ENCODE results near the gene TRABD2B.

DNA sequence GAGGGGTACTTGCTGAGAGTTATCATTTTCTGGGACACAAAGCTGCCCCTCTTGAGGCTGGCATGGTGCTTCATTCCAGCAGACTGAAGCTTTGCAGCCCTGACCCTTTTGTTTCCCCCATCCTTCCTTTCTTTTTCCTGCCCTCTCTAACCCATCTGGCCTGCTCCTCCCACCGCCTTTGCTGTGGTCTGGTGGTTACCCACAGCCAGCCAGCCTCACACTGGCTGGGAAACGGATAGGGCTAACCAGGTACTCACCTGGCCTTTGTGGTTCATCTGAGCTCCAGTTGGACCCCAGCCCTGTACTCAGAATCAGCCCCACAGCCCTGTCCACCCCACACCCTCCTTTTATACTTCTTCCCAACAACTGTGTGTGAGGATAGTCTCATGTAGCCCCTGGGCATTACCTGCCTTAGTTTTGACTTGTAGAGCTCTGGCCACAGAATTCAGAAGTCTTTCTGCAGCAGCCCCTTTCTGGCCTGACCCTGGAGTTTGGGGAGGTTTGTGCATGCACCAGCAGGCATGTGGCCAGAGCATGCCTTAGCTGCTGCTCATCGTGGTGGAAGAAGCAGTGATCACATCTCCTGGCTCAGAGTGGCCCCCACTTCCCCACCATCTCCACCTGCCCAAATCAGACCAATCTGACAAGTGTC lies 138.0 kb downstream of the TRABD2B start:
- TF ChIP-seq POLR2A (IDR thresholded peaks at IDR 0.05), result no peak
- TF ChIP-seq, protein P1, sequence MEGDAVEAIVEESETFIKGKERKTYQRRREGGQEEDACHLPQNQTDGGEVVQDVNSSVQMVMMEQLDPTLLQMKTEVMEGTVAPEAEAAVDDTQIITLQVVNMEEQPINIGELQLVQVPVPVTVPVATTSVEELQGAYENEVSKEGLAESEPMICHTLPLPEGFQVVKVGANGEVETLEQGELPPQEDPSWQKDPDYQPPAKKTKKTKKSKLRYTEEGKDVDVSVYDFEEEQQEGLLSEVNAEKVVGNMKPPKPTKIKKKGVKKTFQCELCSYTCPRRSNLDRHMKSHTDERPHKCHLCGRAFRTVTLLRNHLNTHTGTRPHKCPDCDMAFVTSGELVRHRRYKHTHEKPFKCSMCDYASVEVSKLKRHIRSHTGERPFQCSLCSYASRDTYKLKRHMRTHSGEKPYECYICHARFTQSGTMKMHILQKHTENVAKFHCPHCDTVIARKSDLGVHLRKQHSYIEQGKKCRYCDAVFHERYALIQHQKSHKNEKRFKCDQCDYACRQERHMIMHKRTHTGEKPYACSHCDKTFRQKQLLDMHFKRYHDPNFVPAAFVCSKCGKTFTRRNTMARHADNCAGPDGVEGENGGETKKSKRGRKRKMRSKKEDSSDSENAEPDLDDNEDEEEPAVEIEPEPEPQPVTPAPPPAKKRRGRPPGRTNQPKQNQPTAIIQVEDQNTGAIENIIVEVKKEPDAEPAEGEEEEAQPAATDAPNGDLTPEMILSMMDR (IDR thresholded peaks at IDR 0.05), result no peak

Measured in lower leg skin (tissue), 3 donors.